ENCODE data around the gene CHST11.
A peak's percentile ranks its signal among the peaks of the same experiment; 100 is the strongest.
"Not testable (repeated sequence)": the region's sequence is repeated elsewhere in the genome, so short reads cannot be mapped to it uniquely, and the experiment has no call there.

CHST11 gene

DNA sequence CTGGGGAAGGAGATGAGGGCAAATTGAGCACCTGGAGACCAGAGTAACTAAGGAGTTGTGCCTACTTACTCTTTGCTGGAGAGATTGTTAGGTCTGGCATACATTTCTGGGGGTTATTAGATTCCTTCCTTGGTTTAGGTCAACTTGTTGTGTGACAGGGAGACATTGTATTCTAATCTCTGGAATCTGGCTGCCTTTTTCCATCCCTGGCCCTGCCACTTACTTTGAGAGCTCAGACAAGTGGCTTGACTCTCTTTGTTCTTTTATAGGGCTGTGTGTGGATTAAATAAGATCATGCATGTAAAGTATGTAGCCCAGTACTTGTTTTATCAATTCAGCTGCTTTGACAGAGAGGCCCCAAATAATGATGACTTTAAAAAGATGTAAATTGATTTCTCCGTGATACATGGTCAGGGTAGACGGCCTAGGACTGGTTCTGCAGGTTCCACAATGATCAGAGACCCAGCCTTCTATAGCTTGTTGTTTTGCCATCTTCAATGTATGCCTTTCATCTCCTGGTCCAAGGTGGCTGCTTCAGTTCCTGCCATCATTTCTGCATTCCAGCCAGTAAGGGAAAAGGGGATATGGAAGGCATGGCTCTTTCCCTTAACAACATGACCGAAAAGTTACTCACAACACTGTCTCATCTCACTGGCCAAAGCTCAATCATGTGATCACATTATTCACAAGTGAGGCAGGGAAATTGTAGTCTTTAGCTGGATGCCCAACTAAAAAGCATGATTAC, 72.6 kb downstream of the CHST11 start:
- DNase-seq (ENCODE audit: low spot score): no peak

DNA sequence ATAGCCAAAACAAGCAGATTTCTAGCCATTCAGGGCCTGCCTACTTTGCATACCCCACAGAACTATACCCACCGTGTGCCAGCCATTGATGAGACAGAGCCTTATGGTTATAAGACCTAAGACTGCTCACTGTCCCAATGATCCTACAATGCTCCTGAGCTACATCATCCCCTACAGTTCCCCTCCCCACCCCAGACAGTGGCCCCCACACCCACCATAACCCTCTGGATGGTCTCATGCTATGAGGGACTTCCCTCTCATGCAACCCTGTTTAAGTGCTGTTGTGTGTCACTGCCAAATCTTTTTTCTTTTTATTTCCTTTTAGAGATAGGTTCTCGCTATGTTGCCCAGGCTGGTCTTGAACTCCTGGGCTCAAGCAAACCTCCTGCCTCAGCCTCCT, 75.9 kb downstream of the CHST11 start:
- no peak for DNase-seq (ENCODE audit: low spot score)

- DNase-seq (ENCODE audit: low spot score): no peak
Measured at GRCh38 chr12:104533134-104533533, 76.4 kb downstream of the CHST11 start.

- DNase-seq (ENCODE audit: low spot score): no peak
Measured at GRCh38 chr12:104534162-104534856, 77.6 kb downstream of the CHST11 start.

DNA sequence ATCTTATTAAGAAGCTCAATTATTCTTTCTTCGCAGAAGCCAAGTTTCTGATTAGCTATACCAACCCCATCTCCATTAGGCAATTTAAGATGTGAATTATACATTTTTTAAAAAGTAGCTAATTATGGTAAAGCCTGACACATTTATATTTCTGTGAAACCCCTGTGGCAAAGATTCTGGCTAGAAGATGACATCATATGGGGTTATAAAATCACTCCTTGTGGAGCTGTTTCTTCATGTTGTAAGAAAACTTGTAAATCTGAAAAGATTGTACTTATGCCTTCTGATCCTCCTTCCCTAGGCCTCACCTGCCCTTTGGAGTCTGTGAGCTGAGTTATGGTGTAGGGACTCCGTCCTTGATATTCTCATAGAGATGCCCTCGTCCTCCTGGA, 78.1 kb downstream of the CHST11 start:
- no peak for DNase-seq (ENCODE audit: low spot score)

- no peak for DNase-seq (ENCODE audit: low spot score)
Measured at GRCh38 chr12:104535369-104535768, 78.6 kb downstream of the CHST11 start.

- DNase-seq (ENCODE audit: low spot score): no peak
Measured at GRCh38 chr12:104536841-104537240, 80.1 kb downstream of the CHST11 start.

GRCh38 chr12:104538056-104538455, 81.3 kb downstream of the CHST11 start:
- DNase-seq (ENCODE audit: low spot score): no peak

DNA sequence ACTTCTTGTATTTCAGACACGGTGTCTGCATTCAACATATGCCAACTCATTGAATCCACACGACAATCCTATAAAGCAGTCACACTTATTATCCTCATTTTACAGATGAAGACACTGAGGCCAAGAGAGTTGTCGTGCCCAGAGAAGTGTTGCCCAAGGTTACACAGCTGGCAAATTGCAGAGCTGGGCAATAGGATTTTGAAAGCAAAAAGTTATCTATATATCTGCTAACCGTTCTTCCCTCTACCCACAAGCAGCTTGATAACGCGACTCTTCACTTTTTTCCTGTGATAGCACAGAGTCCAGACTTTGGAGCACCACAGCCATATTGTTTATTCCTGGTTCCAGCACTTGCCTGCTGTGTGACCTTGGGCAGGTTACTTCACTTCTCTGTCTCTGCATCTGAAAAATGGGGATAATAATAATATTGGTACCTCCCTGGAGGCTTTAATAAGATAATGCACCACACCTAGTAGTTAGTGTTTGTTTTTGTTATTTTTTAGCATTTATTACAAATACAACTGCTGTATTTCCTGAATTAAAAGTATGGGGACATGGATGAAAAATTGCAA, 82.2 kb downstream of the CHST11 start:
- no peak for DNase-seq (ENCODE audit: low spot score)

DNA sequence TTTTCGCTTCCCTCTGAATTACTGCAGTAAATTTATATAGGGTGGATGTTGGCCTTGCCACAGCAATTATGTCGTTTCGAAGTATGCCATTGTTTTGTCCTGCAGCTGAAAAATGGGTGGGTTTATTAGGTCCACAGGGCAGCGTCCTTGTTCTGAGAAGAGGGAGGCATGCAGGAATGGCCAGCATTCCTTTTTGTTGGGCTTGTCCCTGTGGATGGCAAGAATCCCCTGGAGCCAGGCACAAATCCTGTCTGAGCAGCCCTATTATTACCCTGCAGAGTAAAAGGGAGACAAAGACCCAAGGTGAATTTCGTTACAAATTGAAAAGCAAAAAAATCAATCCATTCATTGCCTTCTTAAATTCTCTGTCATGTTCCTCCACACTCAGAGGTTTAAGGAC, 88.1 kb downstream of the CHST11 start:
- DNase-seq (ENCODE audit: low spot score): no peak

GRCh38 chr12:104546575-104546974, 89.8 kb downstream of the CHST11 start:
- peak; percentile 83 for DNase-seq (ENCODE audit: low spot score)

DNA sequence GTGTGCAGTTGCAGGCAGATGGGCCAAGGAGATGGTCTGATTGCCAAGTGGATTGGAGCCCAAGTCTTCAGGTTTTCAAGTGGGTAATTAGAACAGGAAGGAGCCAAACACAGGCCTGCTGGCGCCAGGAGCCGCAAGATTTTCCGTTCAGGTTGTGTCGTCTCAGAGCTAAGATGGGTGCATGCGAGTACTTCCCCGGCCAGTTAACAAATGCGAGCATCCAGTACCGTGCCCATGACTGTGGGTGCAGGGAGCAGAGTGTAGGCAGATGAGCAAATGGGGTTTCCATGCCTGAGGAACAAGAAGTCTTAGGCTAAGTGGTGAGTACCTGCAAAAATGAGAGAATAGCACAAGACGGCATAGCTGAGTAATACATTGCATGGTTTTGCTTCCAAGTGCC, 90.5 kb downstream of the CHST11 start:
- DNase-seq (ENCODE audit: low spot score): peak; percentile 13

DNA sequence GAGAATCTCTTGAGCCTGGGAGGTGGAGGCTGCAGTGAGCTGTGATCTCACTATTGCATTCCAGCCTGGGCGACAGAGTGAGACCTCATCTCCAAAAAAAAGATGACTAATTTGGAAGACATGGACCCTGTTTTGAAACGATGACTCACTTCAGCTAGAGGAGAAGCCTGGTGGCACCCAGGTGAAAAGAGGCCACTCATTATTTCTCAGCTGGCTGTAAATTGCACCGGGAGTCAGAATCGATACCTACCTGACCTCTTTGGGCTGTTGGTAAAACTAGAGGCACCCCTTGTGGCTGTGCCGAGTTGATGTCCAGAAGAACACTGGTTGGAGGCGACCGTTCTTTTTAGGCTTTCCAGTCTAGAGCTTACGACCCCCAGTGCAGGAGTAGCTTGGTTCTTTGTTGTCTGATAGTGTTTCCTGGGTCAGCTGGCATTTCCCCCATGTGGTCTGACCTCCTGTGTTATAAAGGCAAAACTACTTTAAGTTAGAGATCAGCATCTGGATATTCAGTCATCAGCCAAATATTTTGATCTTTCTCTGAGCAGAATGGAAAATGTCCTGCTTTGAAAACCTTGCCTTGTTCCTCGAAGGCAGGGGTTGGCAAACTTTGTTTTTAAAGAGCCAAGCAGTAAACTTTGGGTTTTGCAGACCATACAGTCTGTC, 93.2 kb downstream of the CHST11 start:
- no peak for DNase-seq (ENCODE audit: low spot score)

GRCh38 chr12:104551313-104551931, 94.7 kb downstream of the CHST11 start:
- DNase-seq (ENCODE audit: low spot score): no peak

- no peak for DNase-seq (ENCODE audit: low spot score)
Measured at GRCh38 chr12:104553421-104553820, 96.7 kb downstream of the CHST11 start.

DNA sequence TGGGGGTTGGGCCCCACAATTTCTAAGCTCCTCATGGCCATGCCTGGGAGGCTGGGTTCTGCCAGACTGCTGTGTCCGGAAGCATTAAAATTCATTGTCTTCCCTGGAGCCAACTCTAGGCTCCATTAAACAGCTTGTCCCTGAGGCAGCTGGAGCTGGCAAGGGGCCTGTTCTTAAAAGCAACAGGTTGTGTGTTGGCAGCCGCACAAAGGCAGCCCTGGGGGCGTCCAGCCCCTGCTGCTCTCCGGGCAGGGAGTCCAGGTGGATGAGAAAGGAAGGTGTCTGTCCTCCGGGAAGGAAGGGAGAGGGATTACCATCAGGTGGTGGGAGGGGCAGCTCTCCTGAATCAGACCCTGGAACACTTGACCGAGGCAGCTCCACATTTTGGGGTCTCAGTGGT, 98.9 kb downstream of the CHST11 start:
- DNase-seq (ENCODE audit: low spot score): no peak

- DNase-seq (ENCODE audit: low spot score): no peak
Measured at GRCh38 chr12:104557488-104558195, 100.9 kb downstream of the CHST11 start.

GRCh38 chr12:104560881-104561280, 104.1 kb downstream of the CHST11 start:
- no peak for DNase-seq (ENCODE audit: low spot score)

- DNase-seq (ENCODE audit: low spot score): no peak
Measured at GRCh38 chr12:104562763-104563162, 106.0 kb downstream of the CHST11 start.

- not testable (repeated sequence) for DNase-seq (ENCODE audit: low spot score)
Measured at GRCh38 chr12:104564662-104565061, 107.9 kb downstream of the CHST11 start.

DNA sequence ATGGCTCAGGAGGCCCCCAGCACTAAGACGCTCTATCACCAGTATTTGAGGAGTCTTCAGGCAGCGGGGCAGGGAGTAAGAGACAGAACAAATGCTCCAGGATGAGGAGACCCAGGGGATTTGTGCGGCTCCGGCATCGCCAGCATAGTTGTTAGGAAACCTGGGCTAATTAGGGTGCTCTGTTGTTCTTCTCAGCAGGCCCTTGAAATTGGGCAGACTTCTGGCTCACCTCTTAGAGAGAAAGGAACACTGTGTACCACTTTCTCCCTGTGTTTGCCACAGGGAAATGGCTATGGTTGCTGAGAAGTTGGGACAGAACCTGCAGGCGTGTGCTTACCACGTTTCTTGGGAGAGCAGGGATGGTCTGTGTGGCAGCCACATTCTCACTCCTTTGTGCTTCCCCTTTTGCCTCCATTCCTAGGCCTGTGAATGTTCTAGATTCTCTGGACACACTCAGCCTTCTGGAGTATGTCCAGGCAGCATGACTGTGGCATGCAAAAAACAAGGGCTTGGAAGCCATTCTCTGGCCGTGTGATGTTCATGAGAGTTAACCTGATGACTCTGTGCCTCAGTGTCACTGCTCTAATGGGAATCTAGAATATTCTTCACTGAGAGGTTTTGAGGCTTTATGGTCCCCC, 109.0 kb downstream of the CHST11 start:
- peak; percentile 22 for DNase-seq (ENCODE audit: low spot score)

Data from pons (tissue), 1 donor.